K562 (cell line): ENCODE data around the gene NKAIN1. TPM values are rescaled to one million over a fixed set of nuclear protein-coding genes. Genes with fewer than 3 reads are reported as not detected.

ENCODE experiments used
- EGR1 ChIP-seq: fragments of 450-650 bp; conservative IDR thresholded peaks from 2 replicates; pipeline ENCODE4 v1.6.1; 2017; ENCODE audit warnings: mild to moderate bottlenecking
- HOMEZ ChIP-seq: fragments of 250-450 bp; sonication (Bioruptor Pico); IDR thresholded peaks from 2 replicates; pipeline ENCODE4 v1.4.0; 2020; ENCODE audit warnings: mild to moderate bottlenecking, moderate library complexity
- NFYB ChIP-seq: IDR thresholded peaks from 2 replicates; pipeline ENCODE4 v1.6.1; 2011; ENCODE audit warnings: mild to moderate bottlenecking, moderate library complexity; ENCODE audit not compliant: insufficient read length; ENCODE audit errors: extremely low read depth
- PHB ChIP-seq: fragments of 250-450 bp; sonication (Bioruptor Pico); IDR thresholded peaks from 2 replicates; pipeline ENCODE4 v1.5.0; 2021
- PKNOX1 ChIP-seq: fragments of 450-650 bp; IDR thresholded peaks from 2 replicates; pipeline ENCODE4 v1.6.1; 2016
- RFX7 ChIP-seq: fragments of 250-450 bp; sonication (Bioruptor Pico); IDR thresholded peaks from 2 replicates; pipeline ENCODE4 v1.5.1; 2021; ENCODE audit warnings: mild to moderate bottlenecking
- SRSF7 ChIP-seq: fragments of 200-400 bp; formaldehyde crosslinking; optimal IDR thresholded peaks from 2 replicates; pipeline ENCODE3; 2017; ENCODE audit warnings: mild to moderate bottlenecking, low read depth, low read length
- TAL1 ChIP-seq: fragments of 450-650 bp; IDR thresholded peaks from 2 replicates; pipeline ENCODE4 v1.6.1; 2016; ENCODE audit warnings: mild to moderate bottlenecking
- TFE3 ChIP-seq: fragments of 450-650 bp; formaldehyde crosslinking; IDR thresholded peaks from 2 replicates; pipeline ENCODE4 v1.4.0; 2020; ENCODE audit warnings: mild to moderate bottlenecking, mixed read lengths
- ZHX1 ChIP-seq: fragments of 150-350 bp; conservative IDR thresholded peaks from 2 replicates; pipeline ENCODE4 v1.6.1; 2014; ENCODE audit warnings: low read length
- ZNF57 ChIP-seq: fragments of 450-650 bp; formaldehyde crosslinking; IDR thresholded peaks from 2 replicates; pipeline ENCODE4 v1.4.0; 2020; ENCODE audit warnings: mild to moderate bottlenecking, moderate library complexity
- ZNF639 ChIP-seq, 2 experiments: fragments of 200-800 bp in 1 of 2; sonication (Bioruptor generic) in 1 of 2; sonication (generic) in 1 of 2; formaldehyde crosslinking in 1 of 2; IDR thresholded peaks in 1 of 2; conservative IDR thresholded peaks in 1 of 2; 2 replicates each; pipeline versions ENCODE4 v1.5.0 to v1.6.1; 2016 to 2020; ENCODE audit warnings: missing compliant biosample characterization in 1 of 2, missing genetic modification characterization in 1 of 2, missing genetic modification reagents in 1 of 2
- polyA plus RNA-seq, 8 experiments: library from polyadenylated mRNA; depleted of rRNA in 4 of 8; stranded (reverse) in 5 of 8; unstranded in 3 of 8; fragments of >200 nt; fragmentation: Nextera tagmentation in 2 of 8; fragmentation: Illumina TruSeq in 1 of 8; extraction: Ambion mirVana in 2 of 8; extraction: Trizol in 1 of 8; gene quantifications; 2 replicates each; pipeline versions ENCODE4 v1.2.1 to v1.2.3, GENCODE V29; 2011 to 2014; ENCODE audit warnings: inconsistent platforms in 1 of 8, missing spikeins in 1 of 8
- total RNA-seq, 7 experiments: library from RNA; depleted of rRNA in 6 of 7; stranded (reverse); fragments of >200 nt in 6 of 7; fragmentation: Illumina TruSeq in 2 of 7; extraction: Trizol in 2 of 7; gene quantifications; 2 replicates each; pipeline versions ENCODE4 v1.2.1 to v1.2.3, GENCODE V29; 2011 to 2021; ENCODE audit warnings: low replicate concordance in 1 of 7
- TF ChIP-seq, protein P1 (sequence below): sonication (generic); formaldehyde crosslinking; IDR thresholded peaks from 2 replicates; pipeline ENCODE4 v1.8.1; 2023; ENCODE audit warnings: mild to moderate bottlenecking, missing genetic modification reagents, moderate library complexity
- TF ChIP-seq, protein P2 (sequence below): fragments of 450-650 bp; IDR thresholded peaks from 2 replicates; pipeline ENCODE4 v1.6.1; 2016; ENCODE audit warnings: antibody characterized with exemption

NKAIN1 gene
- total and polyA plus RNA-seq, 9 of the 15 experiments (the other 6 are each of a cell fraction or from before 2014, with no cell fraction given) = 0.03 to 0.22 (median 0.04) TPM; not detected in 3

GRCh38 chr1:31155216-31155806 lies 84.4 kb downstream of the NKAIN1 start (continued):
- TF ChIP-seq ZHX1 (no peak), SRSF7 (no peak), ZNF57 (no peak), HOMEZ (CRISPR knock-in tag) (no peak), PHB (CRISPR knock-in tag) (no peak), EGR1 (peak; percentile 91), ZNF639 (CRISPR knock-in tag; conservative IDR thresholded peaks at IDR 0.05 in 1 of 2, IDR thresholded peaks at IDR 0.05 in 1 of 2) (peak in 1 of 2 experiments; percentile 50; a peak in 1 of 4 replicates), RFX7 (no peak; the same call in 1 of the 2 replicates), PKNOX1 (peak; percentile 91), TFE3 (CRISPR knock-in tag) (no peak; the same call in 1 of the 2 replicates), NFYB (no peak), TAL1 (no peak)
- TF ChIP-seq, protein P1, sequence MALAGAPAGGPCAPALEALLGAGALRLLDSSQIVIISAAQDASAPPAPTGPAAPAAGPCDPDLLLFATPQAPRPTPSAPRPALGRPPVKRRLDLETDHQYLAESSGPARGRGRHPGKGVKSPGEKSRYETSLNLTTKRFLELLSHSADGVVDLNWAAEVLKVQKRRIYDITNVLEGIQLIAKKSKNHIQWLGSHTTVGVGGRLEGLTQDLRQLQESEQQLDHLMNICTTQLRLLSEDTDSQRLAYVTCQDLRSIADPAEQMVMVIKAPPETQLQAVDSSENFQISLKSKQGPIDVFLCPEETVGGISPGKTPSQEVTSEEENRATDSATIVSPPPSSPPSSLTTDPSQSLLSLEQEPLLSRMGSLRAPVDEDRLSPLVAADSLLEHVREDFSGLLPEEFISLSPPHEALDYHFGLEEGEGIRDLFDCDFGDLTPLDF = peak; percentile 76
- TF ChIP-seq, protein P2, sequence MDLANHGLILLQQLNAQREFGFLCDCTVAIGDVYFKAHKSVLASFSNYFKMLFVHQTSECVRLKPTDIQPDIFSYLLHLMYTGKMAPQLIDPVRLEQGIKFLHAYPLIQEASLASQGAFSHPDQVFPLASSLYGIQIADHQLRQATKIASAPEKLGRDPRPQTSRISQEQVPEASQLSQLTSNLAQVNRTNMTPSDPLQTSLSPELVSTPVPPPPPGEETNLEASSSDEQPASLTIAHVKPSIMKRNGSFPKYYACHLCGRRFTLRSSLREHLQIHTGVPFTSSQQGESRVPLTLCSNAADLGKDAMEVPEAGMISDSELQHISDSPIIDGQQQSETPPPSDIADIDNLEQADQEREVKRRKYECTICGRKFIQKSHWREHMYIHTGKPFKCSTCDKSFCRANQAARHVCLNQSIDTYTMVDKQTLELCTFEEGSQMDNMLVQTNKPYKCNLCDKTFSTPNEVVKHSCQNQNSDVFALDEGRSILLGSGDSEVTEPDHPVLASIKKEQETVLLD = no peak; the same call in 1 of the 2 replicates
